Measurements from ENCODE around the gene TSPAN31.

GRCh38 chr12:57759360-57759980, 14.6 kb downstream of the TSPAN31 start:
- TF ChIP-seq GATA3 (IDR thresholded peaks at IDR 0.05; ENCODE audit: low read depth, low read length) (no peak), GATA2 (IDR thresholded peaks at IDR 0.05; ENCODE audit: low read depth, low read length) (no peak)
